ENCODE results near the gene SRSF4. TPM values are rescaled to one million over a fixed set of nuclear protein-coding genes. Genes with fewer than 3 reads are reported as not detected.
"Not testable (repeated sequence)": the region's sequence is repeated elsewhere in the genome, so short reads cannot be mapped to it uniquely, and the experiment has no call there.

Gene SRSF4
- total RNA-seq, 1 donor from 2014 or later, result 85.3 TPM

GRCh38 chr1:29142714-29143113 lies 39.0 kb downstream of the SRSF4 start:
- TF ChIP-seq CTCF (conservative IDR thresholded peaks at IDR 0.05), result no peak
- Mint-ChIP-seq H3K27ac (no peak overlapping the region), H3K9me3 (no peaks in the 10 kb centered on the region), H3K4me3 (no peak overlapping the region), H3K27me3 (no peaks in the 10 kb centered on the region), H3K36me3 (peaks cover 28% of the 10 kb centered on the region), H3K4me1 (ENCODE audit: unreplicated experiment) (peaks cover 6% of the 10 kb centered on the region)
- DNase-seq (ENCODE audit: extremely low spot score, unreplicated experiment), result no peak

DNA sequence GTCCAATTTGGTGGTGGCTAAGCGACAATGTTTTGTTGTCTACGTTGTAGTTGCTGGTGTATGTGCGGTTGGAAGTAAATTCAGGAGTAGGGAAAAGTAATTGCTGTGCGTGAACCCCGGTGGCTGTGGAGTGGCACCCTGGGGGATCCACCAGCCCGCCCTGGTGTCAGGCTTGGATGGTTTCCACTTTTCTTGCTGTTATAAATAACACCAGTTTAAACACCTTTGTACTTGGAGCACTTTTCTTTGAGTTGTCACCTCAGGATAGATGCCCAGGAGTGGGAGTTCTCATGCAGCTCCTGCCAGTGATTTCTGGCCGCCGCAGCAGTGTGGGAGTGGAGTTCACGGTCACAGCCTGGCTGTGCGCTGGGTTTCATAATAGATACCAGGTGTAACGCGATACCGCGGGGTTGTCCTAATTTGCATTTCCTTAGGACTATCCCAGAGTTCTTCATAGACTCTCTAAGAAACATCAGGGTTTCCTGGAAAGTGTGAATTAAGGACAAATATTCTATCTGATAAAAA lies 45.2 kb downstream of the SRSF4 start:
- Mint-ChIP-seq H3K9me3 (no peaks in the 10 kb centered on the region), H3K4me1 (ENCODE audit: unreplicated experiment) (peaks cover 5% of the 10 kb centered on the region), H3K4me3 (no peak overlapping the region), H3K36me3 (no peaks in the 10 kb centered on the region), H3K27me3 (no peaks in the 10 kb centered on the region), H3K27ac (no peak overlapping the region)
- DNase-seq (ENCODE audit: extremely low spot score, unreplicated experiment), result no peak
- TF ChIP-seq CTCF (conservative IDR thresholded peaks at IDR 0.05), result no peak

GRCh38 chr1:29134695-29135028 lies 47.0 kb downstream of the SRSF4 start:
- TF ChIP-seq CTCF (conservative IDR thresholded peaks at IDR 0.05), result no peak
- no peaks in the 10 kb centered on the region for H3K36me3 Mint-ChIP-seq
- no peaks in the 10 kb centered on the region for H3K27me3 Mint-ChIP-seq
- peaks cover 10% of the 10 kb centered on the region for H3K4me1 Mint-ChIP-seq (ENCODE audit: unreplicated experiment)
- no peak overlapping the region for H3K27ac Mint-ChIP-seq
- H3K4me3 Mint-ChIP-seq, result no peak overlapping the region
- no peaks in the 10 kb centered on the region for H3K9me3 Mint-ChIP-seq
- no peak for DNase-seq (ENCODE audit: extremely low spot score, unreplicated experiment)

GRCh38 chr1:29133861-29134694 lies 47.6 kb downstream of the SRSF4 start:
- Mint-ChIP-seq H3K36me3 (no peaks in the 10 kb centered on the region), H3K27me3 (no peaks in the 10 kb centered on the region), H3K27ac (no peak overlapping the region), H3K9me3 (no peaks in the 10 kb centered on the region), H3K4me1 (ENCODE audit: unreplicated experiment) (peaks cover 10% of the 10 kb centered on the region), H3K4me3 (no peak overlapping the region)
- no peak for TF ChIP-seq CTCF (conservative IDR thresholded peaks at IDR 0.05)
- DNase-seq (ENCODE audit: extremely low spot score, unreplicated experiment), result no peak

DNA sequence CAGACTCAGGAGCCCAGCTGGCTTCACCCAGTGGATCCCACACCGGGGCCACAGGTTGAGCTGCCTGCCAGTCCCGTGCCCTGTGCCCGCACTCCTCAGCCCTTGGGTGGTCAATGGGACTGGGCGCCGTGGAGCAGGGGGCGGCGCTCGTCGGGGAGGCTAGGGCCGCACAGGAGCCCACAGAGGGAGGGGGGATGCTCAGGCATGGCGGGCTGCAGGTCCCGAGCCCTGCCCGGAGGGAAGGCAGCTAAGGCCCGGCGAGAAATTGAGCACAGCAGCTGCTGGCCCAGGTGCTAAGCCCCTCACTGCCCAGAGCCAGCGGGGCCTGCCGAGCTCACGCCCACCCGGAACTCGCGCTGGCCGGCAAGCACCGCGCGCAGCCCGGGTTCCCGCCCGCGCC lies 50.6 kb downstream of the SRSF4 start:
- not testable (repeated sequence) for H3K27ac Mint-ChIP-seq; H3K27me3 Mint-ChIP-seq; H3K36me3 Mint-ChIP-seq; DNase-seq (ENCODE audit: extremely low spot score, unreplicated experiment); H3K9me3 Mint-ChIP-seq; H3K4me3 Mint-ChIP-seq; H3K4me1 Mint-ChIP-seq (ENCODE audit: unreplicated experiment)

DNA sequence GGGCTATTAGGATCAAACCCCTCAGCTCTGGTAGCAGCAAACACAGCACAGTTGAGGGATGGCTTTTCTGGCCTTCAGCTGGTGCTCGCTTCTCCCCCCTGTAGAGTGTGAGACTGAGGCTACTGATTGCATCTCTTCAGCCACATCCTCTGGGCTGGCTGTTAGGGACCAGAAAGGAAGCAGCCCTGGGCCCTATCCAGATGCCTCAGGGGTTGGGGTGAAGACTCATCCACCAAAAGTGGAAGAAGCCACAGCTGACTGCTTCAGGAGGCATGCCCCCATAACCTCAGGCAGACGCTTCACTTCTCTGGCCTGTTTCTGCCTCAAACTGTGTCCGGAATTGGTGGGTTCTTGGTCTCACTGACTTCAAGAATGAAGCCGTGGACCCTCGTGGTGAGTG lies 51.8 kb downstream of the SRSF4 start:
- Mint-ChIP-seq H3K4me3 (no peak overlapping the region), H3K9me3 (no peaks in the 10 kb centered on the region), H3K27me3 (peaks cover 9% of the 10 kb centered on the region)

More for the DNA sequence above, 51.8 kb downstream of the SRSF4 start:
- no peak for TF ChIP-seq CTCF (conservative IDR thresholded peaks at IDR 0.05)
- no peak overlapping the region for H3K27ac Mint-ChIP-seq
- H3K36me3 Mint-ChIP-seq, result no peaks in the 10 kb centered on the region
- no peak for DNase-seq (ENCODE audit: extremely low spot score, unreplicated experiment)
- H3K4me1 Mint-ChIP-seq (ENCODE audit: unreplicated experiment), result peaks cover 14% of the 10 kb centered on the region
